Activated CD4-positive, CD25-positive, alpha-beta regulatory T cell treated with anti-CD3 and anti-CD28 coated beads, Interleukin-2, amount 50 U/mL, for 24 hours (primary cell): ENCODE data around the gene SFTPB.
"Not testable (repeated sequence)": the region's sequence is repeated elsewhere in the genome, so short reads cannot be mapped to it uniquely, and the experiment has no call there.

Experiments
- ATAC-seq, 2 donors: fragments of 150-1000 bp; cut with Tn5 transposase; one replicate each; pipeline ENCODE4 v1.10.0; 2021; ENCODE audit warnings: mild to moderate bottlenecking in 1 of 2, moderate library complexity in 1 of 2

Gene SFTPB

DNA sequence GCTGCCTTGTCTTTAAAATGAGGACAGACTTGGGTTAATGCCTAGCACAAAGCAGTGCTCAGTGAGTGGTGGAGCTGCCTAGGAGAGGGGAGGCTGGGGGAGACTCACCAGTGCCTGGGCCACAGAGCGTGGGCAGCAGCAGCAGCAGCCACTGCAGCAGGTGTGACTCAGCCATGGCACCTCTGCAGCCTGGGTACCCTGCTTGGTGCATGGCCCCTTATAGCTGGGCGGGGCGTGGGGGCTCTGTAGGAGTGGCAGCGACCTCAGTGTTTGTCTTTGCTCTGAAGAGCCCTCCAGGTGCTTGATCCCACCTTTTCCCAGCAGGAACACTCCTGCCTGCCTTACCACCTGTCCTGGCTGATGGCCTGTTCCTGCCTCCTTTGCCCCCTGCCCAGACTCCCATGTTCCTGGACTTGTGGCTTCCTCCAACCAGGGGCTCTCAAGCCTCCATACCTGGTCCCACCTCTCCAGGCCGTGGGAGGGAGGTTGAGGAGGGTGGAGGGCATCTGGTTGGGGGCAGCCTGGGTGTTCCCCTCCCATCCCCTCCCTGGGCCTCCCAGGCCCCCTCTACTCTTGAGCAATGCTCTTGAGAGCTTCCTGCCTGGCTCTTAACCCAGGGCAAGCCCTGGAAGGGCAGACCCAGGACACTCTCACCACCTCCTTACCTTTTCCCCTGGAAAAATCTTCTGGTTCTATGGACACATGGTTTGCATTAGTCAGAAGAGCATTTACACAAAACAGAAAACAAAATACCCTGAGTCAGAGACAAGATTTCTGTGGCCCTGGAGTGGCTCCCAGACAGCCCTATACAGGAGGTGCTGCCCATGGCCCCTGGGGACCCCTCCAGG, at the start of gene SFTPB:
TSS of gene SFTPB (minus strand) at position 191 of the 848 bp plus-strand sequence. CDS start at position 175, 16 bp downstream.
- ATAC-seq: no peak

DNA sequence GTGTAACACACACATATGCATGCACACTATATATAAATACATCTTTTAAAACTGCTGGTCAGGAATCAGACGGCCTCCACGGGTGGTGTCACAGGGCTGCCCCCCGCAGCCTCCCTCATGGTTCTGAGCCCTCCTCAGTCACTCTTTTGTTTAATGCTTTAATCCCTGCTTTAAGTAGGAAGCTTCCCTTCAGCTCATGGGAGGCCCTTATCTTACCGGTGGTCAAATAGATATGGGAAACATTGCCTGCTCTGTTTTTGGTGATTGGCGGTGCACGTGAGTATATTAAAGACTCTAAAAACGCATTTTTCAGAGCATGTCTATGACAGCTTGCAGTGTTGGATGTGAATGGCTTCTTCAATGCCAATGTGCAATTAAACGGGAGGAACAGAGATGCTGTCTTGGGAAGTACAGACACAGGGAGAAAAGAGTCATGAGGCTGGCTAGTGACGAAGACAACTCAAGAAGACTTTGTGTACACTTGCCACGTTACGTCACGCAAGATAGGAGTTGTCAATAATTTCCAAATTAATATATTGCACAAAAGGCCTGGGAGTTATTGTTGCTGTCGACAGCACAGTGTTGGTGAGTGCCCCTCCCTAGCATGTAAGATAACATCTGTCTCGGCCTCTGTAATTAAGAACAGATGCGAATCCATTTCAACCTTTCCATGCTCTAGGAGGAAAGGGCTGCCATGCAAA, 49.5 kb upstream of the SFTPB start:
- no peak for ATAC-seq

- no peak for ATAC-seq
Measured at GRCh38 chr2:85716346-85716914, 48.4 kb upstream of the SFTPB start.

- ATAC-seq: no peak
Measured at GRCh38 chr2:85714841-85715240, 46.8 kb upstream of the SFTPB start.

DNA sequence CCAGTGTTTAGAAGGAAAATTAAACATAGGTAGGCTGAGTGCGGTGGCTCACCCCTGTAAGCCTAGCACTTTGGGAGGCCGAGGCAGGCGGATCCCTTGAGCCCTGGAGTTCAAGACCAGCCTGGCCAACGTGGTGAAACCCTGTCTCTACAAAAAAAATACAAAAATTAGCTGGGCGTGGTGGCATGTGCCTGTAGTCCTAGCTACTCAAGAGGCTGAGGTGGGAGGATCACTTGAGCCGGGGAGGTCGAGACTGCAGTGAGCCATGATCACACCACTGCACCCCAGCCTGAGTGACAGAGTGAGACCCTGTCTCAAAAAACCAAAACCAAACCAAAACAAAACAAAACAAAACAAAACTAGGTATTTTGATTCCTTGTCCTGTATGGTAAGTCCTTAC, 46.4 kb upstream of the SFTPB start:
- not testable (repeated sequence) for ATAC-seq

DNA sequence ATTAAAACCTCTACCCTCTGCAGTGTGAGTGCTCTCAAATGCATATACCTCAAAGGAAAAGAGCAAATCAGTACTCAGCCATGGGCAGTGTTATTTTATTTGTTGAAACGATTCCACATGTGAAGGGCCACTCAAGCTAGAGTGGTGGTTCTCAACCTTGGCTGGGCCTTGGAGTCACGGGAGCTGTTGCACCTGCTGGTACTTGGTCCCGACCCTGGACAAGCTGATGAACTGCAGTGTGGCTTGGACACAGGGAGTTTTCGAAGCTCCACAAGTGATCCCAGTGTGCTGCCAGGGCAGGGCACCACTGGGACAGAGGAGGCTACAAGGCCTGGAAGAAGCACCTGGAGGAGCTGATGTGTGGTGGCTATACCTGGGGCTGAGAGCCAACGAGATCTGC, 45.8 kb upstream of the SFTPB start:
- no peak for ATAC-seq

DNA sequence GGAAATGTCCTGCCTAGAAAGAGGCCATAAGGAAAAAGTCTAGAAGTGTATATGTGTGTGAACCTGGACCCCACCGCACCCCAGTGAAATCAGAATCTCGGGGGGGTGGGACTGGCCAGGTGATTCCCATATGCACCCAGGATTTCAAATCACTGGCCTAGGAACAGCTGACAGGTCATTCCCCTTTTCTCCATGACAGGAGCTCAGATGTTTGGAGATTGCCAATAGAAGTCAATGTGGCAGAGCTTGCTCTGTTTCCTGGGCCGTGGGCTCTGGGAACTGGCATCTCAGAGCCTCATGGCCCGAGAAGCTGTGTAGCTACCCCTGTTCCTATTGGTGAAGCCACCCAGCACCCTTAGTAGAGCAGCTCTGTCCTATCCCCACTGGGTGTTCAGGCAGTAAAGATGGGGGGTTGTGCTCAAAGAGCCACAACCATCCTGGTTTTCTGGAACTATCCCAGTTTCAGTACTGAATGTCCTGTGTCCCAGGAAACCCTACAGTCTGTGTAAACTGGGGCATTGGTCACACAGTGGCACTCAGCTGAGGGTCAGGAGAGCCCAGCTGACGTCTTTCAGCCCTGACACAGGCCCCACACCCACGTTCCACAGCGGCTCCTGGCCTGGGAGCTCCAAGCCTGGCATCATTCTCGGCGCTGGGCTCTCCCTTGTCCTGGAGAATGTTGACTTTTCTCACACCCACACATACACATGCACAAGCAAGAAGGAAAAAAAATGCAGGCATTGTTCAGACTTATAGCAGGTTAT, 45.0 kb upstream of the SFTPB start:
- ATAC-seq: no peak

DNA sequence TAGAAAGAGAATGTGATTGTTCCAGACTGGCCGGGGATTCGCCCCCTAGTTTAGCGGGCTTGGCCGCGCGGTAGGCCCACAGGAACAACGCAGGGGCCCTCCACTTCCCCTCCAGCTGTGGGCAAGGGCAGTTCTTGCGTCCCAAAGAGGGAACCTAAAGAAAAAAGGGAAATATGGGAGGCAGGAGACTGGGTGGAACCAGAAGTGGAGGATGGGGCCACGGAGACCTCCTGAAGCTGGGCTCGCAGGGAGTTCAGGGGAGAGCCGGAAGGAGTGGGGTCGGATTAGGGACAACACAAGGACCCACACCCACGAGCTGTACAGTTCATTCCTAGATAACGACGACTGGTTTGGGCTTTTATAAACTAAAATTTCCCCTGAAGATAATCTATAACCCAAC, 44.3 kb upstream of the SFTPB start:
- ATAC-seq: no peak

GRCh38 chr2:85711578-85712060, 43.6 kb upstream of the SFTPB start:
- no peak for ATAC-seq

DNA sequence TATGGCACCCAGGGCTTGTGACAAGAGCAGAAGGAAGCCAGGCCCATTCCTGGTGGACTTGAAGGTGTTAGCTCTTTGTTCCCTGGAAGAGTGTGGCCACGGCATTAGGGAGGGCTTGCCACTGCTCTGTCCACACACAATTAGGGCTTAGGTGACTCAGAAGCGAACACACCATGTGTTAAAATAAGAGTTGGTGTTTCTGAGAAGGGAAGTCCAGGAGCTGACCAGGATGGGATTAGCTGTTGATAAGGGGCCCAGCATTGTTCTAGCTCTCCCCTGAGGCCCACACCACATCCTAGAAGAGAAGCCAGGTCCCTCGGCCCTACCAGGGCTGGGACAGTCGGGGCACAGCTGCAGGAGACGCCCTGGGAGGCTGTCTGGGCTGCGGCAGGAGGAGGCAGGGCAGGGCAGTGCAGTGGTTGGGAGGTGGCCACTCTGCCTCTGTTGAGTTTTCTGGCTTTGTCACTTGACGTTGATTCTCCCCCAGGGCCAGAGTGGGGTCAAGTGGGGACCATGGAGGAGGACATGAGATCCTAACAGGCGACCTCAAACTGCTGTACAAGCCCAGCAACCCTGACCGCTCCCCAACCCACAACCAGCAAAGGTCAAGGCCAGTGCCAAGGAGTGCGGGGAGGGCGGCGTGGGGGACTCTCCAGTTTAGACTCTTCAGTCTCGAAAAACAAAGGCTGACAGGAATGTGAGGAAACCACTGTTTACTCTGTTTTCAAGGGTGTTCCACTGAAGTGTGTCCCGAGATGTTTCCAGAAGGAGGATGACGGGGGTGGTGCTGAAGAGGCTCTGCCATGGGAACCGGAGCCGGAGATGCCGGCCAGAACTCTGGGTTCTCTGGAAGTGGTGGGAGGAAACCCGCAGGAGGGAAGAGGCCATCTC, 42.9 kb upstream of the SFTPB start:
- ATAC-seq: no peak

- ATAC-seq: no peak
Measured at GRCh38 chr2:85709401-85709811, 41.4 kb upstream of the SFTPB start.

DNA sequence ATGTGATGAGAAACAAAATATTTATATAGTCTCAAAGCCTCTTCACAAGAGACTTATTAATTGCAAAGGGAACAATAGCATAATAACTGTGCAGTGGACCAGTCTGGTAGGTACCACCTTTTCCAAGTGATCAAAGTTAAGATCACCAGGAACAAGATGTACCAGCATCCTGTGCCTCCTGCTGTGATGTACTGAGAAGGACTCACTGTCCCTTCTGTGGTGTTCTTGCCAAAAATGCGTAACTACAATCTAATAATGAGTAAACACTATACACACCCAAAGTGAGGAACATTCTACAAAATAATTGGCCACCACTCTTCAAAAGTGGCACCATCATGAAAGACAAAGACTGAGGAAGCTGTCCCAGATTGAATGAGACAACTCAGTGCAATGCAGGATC, 40.6 kb upstream of the SFTPB start:
- no peak for ATAC-seq

DNA sequence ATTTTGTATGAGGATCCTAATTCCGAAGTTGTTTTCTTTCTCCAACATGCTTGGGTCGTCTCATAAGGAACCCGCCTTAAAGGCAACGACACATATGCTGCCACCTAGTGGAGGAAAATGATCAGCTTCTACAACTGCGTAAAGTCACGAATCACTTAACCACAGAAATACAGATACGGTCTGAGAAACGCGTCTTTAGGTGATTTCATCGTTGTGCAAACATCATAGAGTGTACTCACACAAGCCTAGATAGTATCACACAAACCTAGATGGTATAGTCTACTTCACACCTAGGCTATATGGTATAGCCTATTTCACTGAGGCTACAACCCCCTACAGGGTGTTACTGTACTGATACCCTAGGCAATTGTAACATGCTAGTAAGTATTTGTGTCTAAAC, 39.3 kb upstream of the SFTPB start:
- peak; percentile 90 to 95 for ATAC-seq

GRCh38 chr2:85706599-85707296, 38.7 kb upstream of the SFTPB start:
- ATAC-seq: no peak

DNA sequence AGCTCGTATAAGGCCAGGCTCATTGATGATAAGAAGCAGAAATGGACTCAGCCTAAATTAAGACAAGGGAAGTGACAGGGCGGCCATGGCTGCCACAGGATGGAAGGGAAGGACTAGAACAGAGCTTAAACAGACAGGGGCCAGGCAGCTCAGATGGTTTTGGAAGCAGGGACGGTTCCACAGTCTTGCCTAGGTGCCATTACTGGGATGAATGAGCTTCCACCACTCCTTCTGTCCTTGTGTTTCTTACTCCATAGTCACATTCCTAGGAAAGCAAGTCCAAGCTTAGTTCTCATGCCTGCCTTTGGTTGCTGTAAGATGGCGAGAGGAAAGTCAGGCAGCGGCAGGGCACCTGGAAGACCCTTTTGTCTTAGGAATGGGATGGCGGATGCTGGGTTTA, 38.1 kb upstream of the SFTPB start:
- no peak for ATAC-seq

DNA sequence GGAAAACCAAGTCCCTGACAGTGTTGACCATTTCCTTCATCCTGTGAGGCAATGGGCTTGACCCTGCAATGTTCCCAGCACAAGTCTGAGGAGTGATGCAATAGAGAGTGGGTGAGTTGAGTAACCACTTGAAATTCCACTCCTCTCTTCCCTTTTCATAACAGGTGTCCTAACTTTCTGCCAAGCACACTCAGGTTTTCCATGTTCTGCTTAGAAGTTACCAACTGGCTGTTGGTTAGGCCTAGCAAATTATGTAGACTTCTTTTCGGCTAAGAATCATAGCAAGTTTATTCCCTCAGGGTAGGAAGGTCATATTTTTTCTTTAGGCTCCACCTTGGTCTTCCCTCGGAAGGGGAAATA, 37.7 kb upstream of the SFTPB start:
- no peak for ATAC-seq

GRCh38 chr2:85704800-85705679, 37.0 kb upstream of the SFTPB start:
- ATAC-seq: no peak

- no peak for ATAC-seq
Measured at GRCh38 chr2:85704038-85704437, 36.0 kb upstream of the SFTPB start.

DNA sequence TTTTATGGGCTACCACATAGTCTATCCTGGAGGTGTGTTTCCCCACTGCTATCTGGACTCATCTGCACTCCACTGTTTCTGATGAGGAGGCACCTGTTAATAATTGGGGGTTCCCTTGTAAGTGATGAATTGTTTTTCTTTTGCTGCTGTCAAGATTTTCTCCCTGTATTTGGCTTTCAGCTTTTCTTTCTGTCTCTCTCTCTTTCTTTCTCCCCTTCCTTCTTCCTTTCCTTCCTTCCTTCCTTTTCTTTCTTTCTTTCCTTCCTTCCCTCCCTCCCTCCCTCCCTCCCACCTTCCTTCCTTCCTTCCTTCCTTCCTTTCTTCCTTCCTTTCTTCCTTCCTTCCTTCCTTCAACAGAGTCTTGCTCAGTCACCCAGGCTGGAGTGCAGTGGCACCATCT, 35.3 kb upstream of the SFTPB start:
- no peak for ATAC-seq

GRCh38 chr2:85702800-85703199, 34.8 kb upstream of the SFTPB start:
- no peak for ATAC-seq
